ENCODE data around the gene IL10RB.

IL10RB gene

GRCh38 chr21:33339918-33340317 is 73.8 kb downstream of the IL10RB start:
- DNase-seq = no peak

- no peak for DNase-seq
Measured at GRCh38 chr21:33345751-33346238, 79.6 kb downstream of the IL10RB start.

Measured in activated gamma-delta T cell treated with Interleukin-2 at 50 U/mL for 16 hours (primary cell).